ENCODE measurements around the gene CHST11. TPM values are rescaled to one million over a fixed set of nuclear protein-coding genes. Genes with fewer than 3 reads are reported as not detected.

The CHST11 gene
- total and polyA plus RNA-seq, 2 of the 4 experiments (the other 2 are of a cell fraction) = 1.4 to 2.7 TPM

- peak; percentile 41 for DNase-seq
- Histone ChIP-seq H3K56ac (ENCODE audit: extremely low read depth, insufficient read depth, low read length) (no peak overlapping the region), H3K36me3 (ENCODE audit: control insufficient read depth, insufficient read depth, low read length) (no peaks in the 10 kb centered on the region), H2BK120ac (ENCODE audit: low read depth, low read length) (no peak overlapping the region), H2AK5ac (ENCODE audit: low read depth, low read length) (no peak overlapping the region), H3K23ac (ENCODE audit: low read depth, low read length) (no peak overlapping the region), H3K9me1 (ENCODE audit: insufficient read depth, low read length) (peaks cover 4% of the 10 kb centered on the region; the same call in 1 of the 2 replicates), H3K4me1 (ENCODE audit: control insufficient read depth, insufficient read depth, low read length) (no peaks in the 10 kb centered on the region), H2BK15ac (ENCODE audit: low read depth, low read length) (no peak overlapping the region), H3K14ac (replicated peaks; ENCODE audit: low read depth, low read length) (no peak overlapping the region), H4K91ac (ENCODE audit: insufficient read depth, low read depth, low read length) (no peak overlapping the region), H3K79me1 (ENCODE audit: low read depth in 1 of 2, low read length in 2 of 2) (no peaks in the 10 kb centered on the region), H3K27me3 (ENCODE audit: control insufficient read depth, insufficient read depth, low read length) (peaks cover 4% of the 10 kb centered on the region; the same call in 1 of the 2 replicates), H3K4ac (ENCODE audit: low read depth, low read length) (no peak overlapping the region), H3K9ac (ENCODE audit: low read depth, low read length) (no peak overlapping the region), H2AFZ (replicated peaks; ENCODE audit: low read length, poor library complexity) (no peak overlapping the region), H2BK5ac (ENCODE audit: low read depth, low read length, poor library complexity, severe bottlenecking) (no peak overlapping the region), H2BK20ac (ENCODE audit: low read depth, low read length) (no peak overlapping the region), H3K4me3 (ENCODE audit: insufficient read depth, low read depth, low read length) (no peak overlapping the region), H3K4me2 (ENCODE audit: low read depth, low read length) (no peak overlapping the region), H3K27ac (ENCODE audit: insufficient read depth, low read length) (no peak overlapping the region), H3K18ac (ENCODE audit: low read depth, low read length) (no peak overlapping the region), H3K9me3 (ENCODE audit: control insufficient read depth, insufficient read depth, low read length) (no peaks in the 10 kb centered on the region), H2AK9ac (replicated peaks; ENCODE audit: low read depth, low read length, poor library complexity) (no peak overlapping the region), H4K8ac (ENCODE audit: low read depth in 2 of 2, low read length in 2 of 2) (no peak overlapping the region), H4K20me1 (ENCODE audit: insufficient read depth, low read length) (no peaks in the 10 kb centered on the region), H4K5ac (ENCODE audit: low read depth, low read length) (no peak overlapping the region)
- ATAC-seq (ENCODE audit: low read depth) = no peak
- in situ Hi-C loops (cut with MboI; ENCODE audit: low sequenced_read_pairs) = no loop called here
- WGBS, 2 experiments (ENCODE audit: extremely low coverage in 2 of 2, insufficient read length in 1 of 2) = 67% methylated on average over 2 of the region's 3 CpGs; no CpG with 5 or more reads in 1 of the 2 experiments
- TF ChIP-seq NFE2L2 (IDR thresholded peaks at IDR 0.05; ENCODE audit: low read depth, low read length) = no peak
- TF ChIP-seq CEBPB (IDR thresholded peaks at IDR 0.05; ENCODE audit: low read depth, low read length) = no peak
- no peak for TF ChIP-seq RCOR1 (IDR thresholded peaks at IDR 0.05; ENCODE audit: insufficient replicate concordance, low read length)
- TF ChIP-seq, protein P1, sequence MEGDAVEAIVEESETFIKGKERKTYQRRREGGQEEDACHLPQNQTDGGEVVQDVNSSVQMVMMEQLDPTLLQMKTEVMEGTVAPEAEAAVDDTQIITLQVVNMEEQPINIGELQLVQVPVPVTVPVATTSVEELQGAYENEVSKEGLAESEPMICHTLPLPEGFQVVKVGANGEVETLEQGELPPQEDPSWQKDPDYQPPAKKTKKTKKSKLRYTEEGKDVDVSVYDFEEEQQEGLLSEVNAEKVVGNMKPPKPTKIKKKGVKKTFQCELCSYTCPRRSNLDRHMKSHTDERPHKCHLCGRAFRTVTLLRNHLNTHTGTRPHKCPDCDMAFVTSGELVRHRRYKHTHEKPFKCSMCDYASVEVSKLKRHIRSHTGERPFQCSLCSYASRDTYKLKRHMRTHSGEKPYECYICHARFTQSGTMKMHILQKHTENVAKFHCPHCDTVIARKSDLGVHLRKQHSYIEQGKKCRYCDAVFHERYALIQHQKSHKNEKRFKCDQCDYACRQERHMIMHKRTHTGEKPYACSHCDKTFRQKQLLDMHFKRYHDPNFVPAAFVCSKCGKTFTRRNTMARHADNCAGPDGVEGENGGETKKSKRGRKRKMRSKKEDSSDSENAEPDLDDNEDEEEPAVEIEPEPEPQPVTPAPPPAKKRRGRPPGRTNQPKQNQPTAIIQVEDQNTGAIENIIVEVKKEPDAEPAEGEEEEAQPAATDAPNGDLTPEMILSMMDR (conservative IDR thresholded peaks at IDR 0.05; ENCODE audit: low read depth, low read length) = no peak
- TF ChIP-seq MAZ (IDR thresholded peaks at IDR 0.05; ENCODE audit: borderline replicate concordance, low read depth, low read length) = no peak
- no peak for TF ChIP-seq POLR2A (IDR thresholded peaks at IDR 0.05; ENCODE audit: low read depth, low read length)
- no peak for TF ChIP-seq MAFK (IDR thresholded peaks at IDR 0.05; ENCODE audit: low read depth, low read length)
- no peak for TF ChIP-seq BHLHE40 (IDR thresholded peaks at IDR 0.05; ENCODE audit: low read depth, low read length)
- no peak for TF ChIP-seq FOS (IDR thresholded peaks at IDR 0.05; ENCODE audit: low read depth, low read length)
- no peak for TF ChIP-seq SMC3 (IDR thresholded peaks at IDR 0.05; ENCODE audit: low read depth, low read length)
- TF ChIP-seq CHD1 (IDR thresholded peaks at IDR 0.05; ENCODE audit: low read depth, low read length) = no peak
- no peak for TF ChIP-seq USF2 (IDR thresholded peaks at IDR 0.05; ENCODE audit: low read depth, low read length)
- TF ChIP-seq, protein P2, sequence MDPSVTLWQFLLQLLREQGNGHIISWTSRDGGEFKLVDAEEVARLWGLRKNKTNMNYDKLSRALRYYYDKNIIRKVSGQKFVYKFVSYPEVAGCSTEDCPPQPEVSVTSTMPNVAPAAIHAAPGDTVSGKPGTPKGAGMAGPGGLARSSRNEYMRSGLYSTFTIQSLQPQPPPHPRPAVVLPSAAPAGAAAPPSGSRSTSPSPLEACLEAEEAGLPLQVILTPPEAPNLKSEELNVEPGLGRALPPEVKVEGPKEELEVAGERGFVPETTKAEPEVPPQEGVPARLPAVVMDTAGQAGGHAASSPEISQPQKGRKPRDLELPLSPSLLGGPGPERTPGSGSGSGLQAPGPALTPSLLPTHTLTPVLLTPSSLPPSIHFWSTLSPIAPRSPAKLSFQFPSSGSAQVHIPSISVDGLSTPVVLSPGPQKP (IDR thresholded peaks at IDR 0.05; ENCODE audit: borderline replicate concordance, low read depth, low read length) = no peak
- POLR2A ChIA-PET (ENCODE audit: unreplicated experiment) = no interaction called here
- no TSS peak for BruUV-seq (replicated peaks)
- CTCF ChIA-PET = no interaction called here
- intact Hi-C loops (cut with micrococcal nuclease) = loop anchor here (5.0 to 10.0 kb wide), 2 partner anchors 169 to 411 kb away; no protein-coding TSS in a partner anchor
- dilution Hi-C loops (cut with HindIII; ENCODE audit: low sequenced_read_pairs, unreplicated experiment) = no loop called here
Observed at GRCh38 chr12:104686196-104686595, 229.4 kb downstream of the CHST11 start.
